IPS-18a (cell line): ENCODE data around the gene MED15.
"Not testable (repeated sequence)": the region's sequence is repeated elsewhere in the genome, so short reads cannot be mapped to it uniquely, and the experiment has no call there.

Experiments used
- H3K27ac ChIP-seq: one replicate; pipeline ENCODE4 v1.5.1; 2013; ENCODE audit warnings: low read length
- H3K27me3 ChIP-seq: one replicate; pipeline ENCODE4 v1.6.1; 2013; ENCODE audit warnings: mild to moderate bottlenecking, low read length; ENCODE audit not compliant: control insufficient read depth, insufficient read depth
- H3K36me3 ChIP-seq: one replicate; pipeline ENCODE4 v1.6.1; 2013; ENCODE audit warnings: low read depth, low read length; ENCODE audit not compliant: control insufficient read depth
- H3K4me1 ChIP-seq: one replicate; pipeline ENCODE4 v1.6.1; 2013; ENCODE audit warnings: low read depth, low read length; ENCODE audit not compliant: control insufficient read depth
- H3K4me3 ChIP-seq: one replicate; pipeline ENCODE4 v1.5.1; 2013; ENCODE audit warnings: low read length
- H3K9ac ChIP-seq: one replicate; pipeline ENCODE4 v1.6.1; 2013; ENCODE audit warnings: mild to moderate bottlenecking, low read length, moderate library complexity
- H3K9me3 ChIP-seq: one replicate; pipeline ENCODE4 v1.6.1; 2013; ENCODE audit warnings: low read depth, low read length; ENCODE audit not compliant: control insufficient read depth

The MED15 gene

GRCh38 chr22:20587206-20587958 is 80.0 kb downstream of the MED15 start:
- H3K27ac ChIP-seq: no peak overlapping the region
- no peak overlapping the region for H3K9ac ChIP-seq
- H3K27me3 ChIP-seq: no peaks in the 10 kb centered on the region
- no peak overlapping the region for H3K4me3 ChIP-seq
- peaks cover 30% of the 10 kb centered on the region for H3K36me3 ChIP-seq
- no peaks in the 10 kb centered on the region for H3K9me3 ChIP-seq
- H3K4me1 ChIP-seq: no peaks in the 10 kb centered on the region

GRCh38 chr22:20588092-20588842 is 80.9 kb downstream of the MED15 start:
- Histone ChIP-seq H3K9ac (no peak overlapping the region), H3K4me1 (no peaks in the 10 kb centered on the region), H3K4me3 (no peak overlapping the region), H3K27ac (no peak overlapping the region), H3K36me3 (peaks cover 26% of the 10 kb centered on the region), H3K9me3 (no peaks in the 10 kb centered on the region), H3K27me3 (no peaks in the 10 kb centered on the region)

DNA sequence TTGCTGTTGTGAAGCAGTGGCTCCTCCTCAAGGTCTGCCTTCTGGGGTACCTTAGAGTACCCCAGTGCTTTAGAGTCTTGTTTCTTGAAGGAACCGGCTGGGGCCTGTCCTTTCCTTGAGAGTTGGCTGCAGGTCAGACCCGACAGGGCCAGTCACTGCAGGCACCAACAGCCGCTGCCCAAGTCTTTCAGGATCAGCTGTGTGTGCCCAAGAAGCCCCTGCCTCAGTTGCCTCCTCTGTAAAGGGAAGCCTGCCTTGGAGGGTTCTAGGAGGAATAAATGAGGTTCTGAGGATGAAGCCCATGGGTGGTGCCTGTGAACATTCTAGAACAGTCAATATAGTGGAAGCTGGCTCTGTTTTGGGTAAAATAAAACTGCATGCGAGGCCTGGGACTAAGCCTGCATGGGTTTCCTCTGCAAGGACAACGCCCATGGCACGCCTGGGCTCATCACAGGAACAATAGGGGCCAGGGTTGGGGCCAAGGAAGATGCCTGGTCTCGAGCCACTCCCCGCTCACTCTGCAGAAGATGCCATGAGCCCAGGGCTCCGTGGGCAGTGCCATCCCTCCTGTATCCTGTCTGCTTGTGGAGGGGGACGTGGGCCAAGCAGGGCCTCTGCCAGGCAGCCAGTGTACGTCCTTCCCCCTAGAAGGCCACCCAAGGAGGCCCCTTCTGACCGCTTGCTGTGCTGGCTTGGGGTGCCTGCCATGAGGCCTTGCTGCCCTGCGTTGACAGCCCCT is 81.6 kb downstream of the MED15 start:
- no peaks in the 10 kb centered on the region for H3K27me3 ChIP-seq
- H3K9ac ChIP-seq: no peak overlapping the region
- no peak overlapping the region for H3K4me3 ChIP-seq
- peaks cover 23% of the 10 kb centered on the region for H3K36me3 ChIP-seq
- no peaks in the 10 kb centered on the region for H3K9me3 ChIP-seq
- no peak overlapping the region for H3K27ac ChIP-seq
- no peaks in the 10 kb centered on the region for H3K4me1 ChIP-seq

GRCh38 chr22:20589614-20590476 is 82.4 kb downstream of the MED15 start:
- Histone ChIP-seq H3K27ac (no peak overlapping the region), H3K27me3 (no peaks in the 10 kb centered on the region), H3K4me3 (no peak overlapping the region), H3K4me1 (no peaks in the 10 kb centered on the region), H3K9ac (no peak overlapping the region), H3K36me3 (peaks cover 15% of the 10 kb centered on the region), H3K9me3 (no peaks in the 10 kb centered on the region)

DNA sequence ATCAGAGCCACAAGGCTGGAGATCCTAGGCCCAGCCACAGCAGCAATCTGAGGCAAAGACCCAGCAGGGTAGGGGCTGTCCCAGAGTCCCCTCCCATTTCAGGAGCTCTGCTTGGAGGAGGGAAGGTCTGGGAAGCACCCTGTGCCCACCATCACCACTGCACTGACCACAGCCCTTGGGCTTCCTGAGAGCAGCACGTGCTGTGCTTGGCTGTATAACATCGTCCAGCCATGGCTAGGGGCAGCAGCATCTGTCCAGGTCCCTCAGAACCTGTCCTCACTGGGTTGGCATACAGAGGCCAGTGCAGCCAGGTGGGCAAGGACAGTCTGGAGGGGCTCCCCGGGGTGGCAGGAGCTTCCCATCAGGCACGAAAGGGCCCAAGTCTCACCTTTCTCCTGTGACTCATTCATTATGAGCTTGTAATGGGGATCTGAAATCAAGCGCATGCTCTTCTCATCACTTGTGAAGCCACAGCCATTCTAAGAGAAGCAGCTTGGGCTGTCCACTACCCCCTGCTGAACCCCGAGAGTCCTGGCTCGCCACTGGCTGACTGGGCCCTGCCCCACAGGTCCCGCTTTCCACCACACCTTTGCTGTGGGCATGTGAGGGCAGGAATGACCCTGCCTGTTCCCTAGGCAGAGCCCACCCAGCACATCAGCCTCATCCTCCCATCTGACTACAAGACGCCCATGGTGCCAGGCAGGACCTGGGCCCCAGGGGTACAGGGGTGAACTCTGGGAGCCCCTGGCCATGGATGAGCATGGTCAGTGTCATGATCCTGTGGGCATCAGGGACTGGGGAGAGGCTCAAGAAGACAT is 83.3 kb downstream of the MED15 start:
- Histone ChIP-seq H3K27ac (no peak overlapping the region), H3K36me3 (peaks cover 7% of the 10 kb centered on the region), H3K9me3 (no peaks in the 10 kb centered on the region), H3K9ac (no peak overlapping the region), H3K4me1 (no peaks in the 10 kb centered on the region), H3K4me3 (no peak overlapping the region), H3K27me3 (no peaks in the 10 kb centered on the region)

- Histone ChIP-seq H3K4me1 (no peaks in the 10 kb centered on the region), H3K27me3 (no peaks in the 10 kb centered on the region), H3K9me3 (no peaks in the 10 kb centered on the region), H3K9ac (no peak overlapping the region), H3K27ac (no peak overlapping the region), H3K4me3 (no peak overlapping the region), H3K36me3 (peaks cover 3% of the 10 kb centered on the region)
These were observed 83.9 kb downstream of the MED15 start for GRCh38 chr22:20591295-20591645.

GRCh38 chr22:20591660-20592310 is 84.4 kb downstream of the MED15 start:
- Histone ChIP-seq H3K36me3 (peaks cover 3% of the 10 kb centered on the region), H3K4me3 (no peak overlapping the region), H3K27me3 (no peaks in the 10 kb centered on the region), H3K9me3 (no peaks in the 10 kb centered on the region), H3K9ac (no peak overlapping the region), H3K4me1 (no peaks in the 10 kb centered on the region), H3K27ac (no peak overlapping the region)

DNA sequence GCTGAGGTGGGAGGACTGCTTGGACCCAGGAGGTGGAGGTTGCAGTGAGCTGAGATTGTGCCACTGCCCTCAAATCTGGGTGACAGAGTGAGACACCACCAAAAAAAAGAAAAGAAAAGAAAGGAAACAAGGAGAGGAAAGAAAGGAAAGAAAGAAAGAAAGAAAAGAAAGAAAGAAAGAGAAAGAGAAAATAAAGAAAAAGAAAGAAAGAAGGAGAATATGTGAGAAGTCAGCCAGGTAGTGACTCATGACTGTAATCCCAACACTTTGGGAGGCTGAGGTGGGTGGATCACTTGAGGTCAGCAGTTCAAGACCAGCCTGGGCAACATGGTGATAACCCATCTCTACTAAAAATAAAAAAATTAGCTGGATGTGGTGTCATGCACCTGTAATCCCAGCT is 86.6 kb downstream of the MED15 start:
- not testable (repeated sequence) for H3K27me3 ChIP-seq, H3K4me1 ChIP-seq, H3K9me3 ChIP-seq, H3K4me3 ChIP-seq, H3K27ac ChIP-seq, H3K36me3 ChIP-seq, H3K9ac ChIP-seq

- H3K9ac ChIP-seq, H3K27ac ChIP-seq, H3K9me3 ChIP-seq, H3K36me3 ChIP-seq, H3K4me3 ChIP-seq, H3K4me1 ChIP-seq, H3K27me3 ChIP-seq: not testable (repeated sequence)
These were observed 87.1 kb downstream of the MED15 start for GRCh38 chr22:20594486-20594885.

DNA sequence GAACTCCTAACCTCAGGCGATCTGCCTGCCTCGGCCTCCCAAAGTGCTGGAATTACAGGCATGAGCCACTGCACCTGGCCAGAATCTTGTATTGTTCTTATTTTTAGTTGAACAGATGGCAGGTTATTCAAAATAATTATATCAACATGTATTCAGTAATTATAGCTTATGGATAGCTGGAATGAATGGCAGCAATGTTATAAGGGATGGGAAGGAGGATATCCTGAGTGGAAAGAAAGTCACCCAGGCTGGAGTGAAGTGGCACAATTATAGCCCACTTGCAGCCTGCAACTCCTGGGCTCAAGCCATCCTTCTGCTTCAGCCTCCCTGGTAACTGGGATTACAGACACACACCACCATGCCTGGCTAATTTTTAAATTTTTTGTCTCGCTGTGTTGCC is 88.1 kb downstream of the MED15 start:
- H3K9ac ChIP-seq: no peak overlapping the region
- no peaks in the 10 kb centered on the region for H3K4me1 ChIP-seq
- H3K27me3 ChIP-seq: no peaks in the 10 kb centered on the region
- H3K27ac ChIP-seq: no peak overlapping the region
- H3K36me3 ChIP-seq: no peaks in the 10 kb centered on the region
- H3K9me3 ChIP-seq: no peaks in the 10 kb centered on the region
- H3K4me3 ChIP-seq: no peak overlapping the region
